ENCODE data around the gene TMEM132D. TPM values are rescaled to one million over a fixed set of nuclear protein-coding genes. Genes with fewer than 3 reads are reported as not detected.

Gene TMEM132D
- polyA plus RNA-seq, 1 donor = 1.6 TPM

DNA sequence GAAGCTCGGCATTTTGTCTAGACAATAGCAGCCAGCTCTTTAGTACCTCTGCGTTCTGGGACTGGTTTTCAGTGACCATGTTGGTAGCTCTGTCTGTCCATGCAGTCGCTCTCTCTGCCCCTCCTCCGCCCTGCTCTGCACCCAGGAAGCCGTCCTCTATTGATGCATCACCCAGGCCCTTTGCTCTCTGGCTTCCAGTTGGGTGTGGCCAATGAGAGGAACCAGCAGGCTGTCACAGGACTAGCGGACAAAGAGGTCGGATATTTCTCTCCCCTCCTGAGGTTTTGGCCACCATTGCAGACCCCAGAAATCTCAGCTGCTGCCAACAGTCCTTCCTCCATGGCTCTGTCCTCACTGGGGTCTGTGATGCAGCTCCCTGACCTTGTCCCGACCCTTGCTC is 180.6 kb downstream of the TMEM132D start:
- no peak for DNase-seq

DNA sequence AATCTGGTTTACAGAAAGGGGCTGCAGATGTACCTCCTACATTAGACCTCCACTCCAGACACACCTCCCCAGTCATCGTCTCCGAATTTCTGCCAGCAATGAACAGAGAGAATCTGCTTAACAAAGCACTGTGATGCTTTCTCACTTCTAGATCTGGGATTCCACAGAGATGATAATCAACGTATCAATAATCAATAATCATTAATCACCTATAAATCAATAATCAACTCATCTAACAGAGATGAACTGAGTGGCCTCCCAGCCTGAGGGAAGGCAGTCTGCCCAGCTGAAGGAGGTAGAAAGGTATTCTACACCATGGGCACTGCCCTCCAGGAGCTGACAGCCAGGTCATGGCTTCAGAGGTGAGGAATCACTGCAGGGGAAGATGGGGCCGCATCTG is 183.2 kb downstream of the TMEM132D start:
- DNase-seq = no peak

DNA sequence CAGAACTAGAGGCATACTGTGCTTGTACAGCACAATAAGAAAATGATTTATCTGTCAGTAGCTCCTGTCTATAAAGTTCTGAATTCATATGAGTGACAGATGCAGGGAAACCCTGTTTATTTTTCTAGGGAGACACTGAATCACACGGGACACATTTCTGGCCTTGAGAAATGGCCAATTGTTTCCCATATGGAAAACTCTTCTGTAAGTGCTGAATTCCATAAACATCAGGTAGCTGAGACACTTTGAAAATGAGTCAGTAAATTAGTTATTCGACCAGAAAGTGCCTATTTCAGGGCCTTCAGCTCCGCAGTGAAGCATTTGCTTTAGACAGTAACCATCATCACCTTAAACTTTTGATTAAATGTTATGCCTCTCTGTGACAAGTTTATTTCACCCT is 184.4 kb downstream of the TMEM132D start:
- no peak for DNase-seq

DNA sequence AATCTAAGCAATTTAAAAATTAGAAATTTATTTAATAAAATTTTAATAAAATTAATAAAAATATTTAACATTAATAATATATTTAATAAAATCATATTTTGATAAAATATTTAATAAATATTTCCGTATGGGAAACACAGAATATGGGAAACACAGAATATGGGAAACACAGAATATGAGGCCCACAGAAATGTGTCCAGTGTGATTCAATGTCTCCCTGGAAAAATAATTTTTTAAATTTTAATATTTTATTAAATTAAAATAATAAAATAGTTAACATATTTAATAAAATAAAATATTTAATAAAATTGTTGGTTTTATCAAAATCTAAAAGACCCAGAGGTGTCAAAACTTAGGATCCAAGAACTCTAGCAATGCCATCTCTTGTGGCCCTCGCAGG is 186.4 kb downstream of the TMEM132D start:
- no peak for DNase-seq

DNA sequence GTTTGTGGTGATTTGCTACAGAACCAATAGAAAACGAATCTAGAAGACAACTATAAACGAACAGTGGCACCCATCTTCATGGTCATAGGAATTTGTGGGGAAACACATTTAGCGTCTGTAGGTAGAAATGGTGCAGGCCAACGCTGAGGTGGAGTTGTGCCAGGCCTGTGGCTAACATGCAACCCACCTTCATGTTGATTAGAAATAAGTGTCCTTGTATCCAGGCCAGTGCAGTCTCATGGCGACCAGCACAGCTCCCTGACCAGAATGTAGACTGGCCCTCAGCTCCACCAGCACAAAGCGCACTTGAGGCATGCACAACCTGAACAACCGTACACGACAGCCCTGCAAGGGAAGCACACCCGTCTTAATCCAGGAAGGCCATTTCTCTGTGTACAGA is 187.0 kb downstream of the TMEM132D start:
- no peak for DNase-seq

DNA sequence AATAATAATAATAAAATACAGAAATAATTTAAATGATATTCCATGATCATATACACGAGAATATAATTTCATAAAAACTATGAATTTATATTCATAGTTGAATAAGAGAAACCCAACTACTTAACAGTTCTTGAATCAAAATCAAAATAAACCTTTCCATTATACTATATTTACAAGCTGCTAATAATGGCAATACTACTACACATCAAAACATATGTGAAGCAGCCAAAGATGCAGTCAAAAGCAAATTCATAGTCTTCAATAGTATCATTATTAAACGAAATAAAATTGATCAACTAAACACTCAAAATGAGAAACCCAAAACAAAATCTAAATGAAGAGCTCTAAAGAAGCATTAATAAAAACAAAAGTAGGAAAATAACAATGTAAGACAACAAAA is 197.1 kb downstream of the TMEM132D start:
- no peak for DNase-seq

DNA sequence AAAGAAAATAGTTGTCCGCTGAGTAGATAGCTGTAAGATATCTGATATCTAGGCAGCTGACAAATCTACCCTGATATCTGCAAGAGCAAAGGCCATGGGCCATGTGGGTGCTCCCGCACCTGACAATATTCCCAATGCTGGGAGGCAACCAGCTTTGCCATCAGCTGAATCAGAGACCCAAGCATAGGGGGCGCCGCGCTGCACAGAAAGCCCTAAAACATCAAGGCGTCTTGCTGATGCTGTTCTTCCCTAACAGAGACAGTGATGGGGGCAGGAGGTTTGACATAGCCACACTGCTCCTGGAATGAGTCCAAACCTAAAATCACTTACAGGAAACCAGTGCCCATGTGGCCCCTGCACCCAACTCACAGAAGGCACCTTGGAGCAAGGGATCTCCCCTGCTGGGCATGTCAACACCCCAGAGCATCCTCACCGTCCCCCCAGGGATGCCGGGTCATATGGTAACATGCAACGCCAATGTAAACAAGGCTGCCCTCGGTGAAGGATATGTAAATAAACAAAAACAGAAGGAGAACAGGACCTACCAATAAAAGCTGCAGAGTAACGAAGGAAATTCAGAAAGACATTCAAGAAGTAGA is 199.5 kb downstream of the TMEM132D start:
- DNase-seq = no peak

DNA sequence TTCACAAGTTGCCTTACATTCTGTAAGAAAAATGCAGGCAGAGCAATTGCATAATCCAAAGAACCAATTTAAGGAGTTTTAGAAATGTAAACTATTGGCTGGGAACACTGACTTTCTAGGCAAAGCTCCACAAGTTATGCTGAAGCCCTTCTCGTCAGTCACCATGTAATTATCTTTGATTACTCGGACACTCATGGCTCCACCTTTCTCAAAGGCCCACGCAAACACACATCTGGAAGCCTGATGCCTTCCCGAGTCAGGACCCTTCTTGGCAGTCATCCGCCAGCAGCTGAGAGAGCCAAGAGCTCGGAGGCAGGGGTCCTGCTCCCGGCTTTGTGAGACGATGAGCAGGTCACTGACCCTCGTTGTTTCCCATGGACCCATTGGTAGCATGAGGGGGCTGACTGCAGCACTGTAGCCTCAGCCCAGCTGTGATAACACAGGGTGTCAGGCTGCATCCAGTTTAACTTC is 202.2 kb downstream of the TMEM132D start:
- DNase-seq = no peak

DNA sequence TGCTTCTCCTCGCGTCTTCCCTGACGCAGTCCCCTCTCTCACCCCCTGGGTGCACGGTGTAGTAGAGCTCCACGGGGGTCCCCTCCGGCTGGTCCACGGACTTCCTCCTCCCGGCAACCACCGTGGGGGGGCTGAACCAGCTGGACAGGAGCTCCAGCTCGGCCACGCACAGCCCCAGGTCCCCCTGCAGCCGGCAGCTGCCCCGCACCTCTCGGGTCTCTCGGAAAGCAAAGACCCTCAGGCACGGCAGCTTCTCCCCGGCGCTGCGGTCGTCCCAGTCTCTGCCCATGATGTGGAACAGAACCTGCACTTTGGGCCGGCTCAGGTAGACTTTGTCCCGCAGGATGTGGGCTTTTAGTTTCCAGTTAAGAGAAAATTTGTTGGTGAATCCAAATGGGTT is 203.8 kb downstream of the TMEM132D start:
- no peak for DNase-seq

DNA sequence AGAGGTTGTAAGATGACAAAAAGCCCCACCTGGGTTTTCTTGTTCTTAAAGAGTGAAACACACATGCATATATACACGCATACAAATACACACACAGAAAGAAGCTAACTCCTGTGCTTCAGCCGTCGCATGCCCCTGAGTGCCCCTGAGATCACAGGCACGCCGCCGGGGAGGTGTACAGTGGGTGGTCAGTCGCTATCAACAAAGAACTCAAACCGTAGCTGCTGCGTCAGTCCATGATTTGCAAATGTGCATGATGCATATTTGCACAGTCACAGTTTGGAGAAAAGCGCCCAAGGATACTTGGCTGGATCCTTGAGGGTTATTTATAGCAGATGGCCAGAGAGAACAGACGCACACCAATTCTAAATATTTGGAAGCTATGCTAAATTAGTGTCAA is 206.9 kb downstream of the TMEM132D start:
- DNase-seq = no peak

DNA sequence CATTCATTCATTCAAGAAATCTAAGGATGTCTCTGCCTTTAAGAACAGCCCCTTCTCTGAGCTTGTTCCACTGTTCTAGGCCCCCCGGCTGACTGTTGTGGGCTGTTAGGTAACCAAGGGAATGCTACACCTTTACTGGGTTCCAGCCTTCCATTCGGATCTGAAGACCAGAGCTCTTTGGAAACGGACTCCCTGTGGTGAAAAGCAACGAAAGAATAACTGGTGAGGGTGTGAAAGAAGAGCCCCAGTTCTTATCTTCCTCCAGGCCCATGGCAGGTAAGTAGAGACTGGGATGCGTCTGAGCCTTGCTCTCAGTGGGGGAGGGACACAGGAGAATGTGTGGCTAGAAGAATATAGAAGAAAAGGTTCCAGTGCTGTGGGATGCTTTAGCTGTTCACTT is 207.4 kb downstream of the TMEM132D start:
- no peak for DNase-seq

DNA sequence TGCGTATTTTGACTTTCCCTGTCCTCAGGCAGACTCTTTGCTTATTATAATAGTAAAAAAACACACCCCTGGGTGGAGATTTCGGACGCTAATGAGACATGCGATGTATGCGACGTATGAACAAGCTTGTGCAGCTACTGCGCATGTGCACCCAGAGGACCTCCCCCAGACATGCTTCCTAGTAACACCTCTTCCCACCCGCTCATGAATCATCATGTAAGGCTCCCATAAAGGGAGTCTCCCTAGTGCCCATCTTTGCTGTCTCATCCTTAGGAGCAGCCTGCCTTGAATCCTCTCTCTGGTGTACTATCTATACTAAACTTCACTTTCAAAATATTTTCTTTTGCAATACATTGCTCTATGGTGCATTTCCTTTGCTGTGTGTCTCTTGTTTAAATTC is 210.1 kb downstream of the TMEM132D start:
- DNase-seq = no peak

DNA sequence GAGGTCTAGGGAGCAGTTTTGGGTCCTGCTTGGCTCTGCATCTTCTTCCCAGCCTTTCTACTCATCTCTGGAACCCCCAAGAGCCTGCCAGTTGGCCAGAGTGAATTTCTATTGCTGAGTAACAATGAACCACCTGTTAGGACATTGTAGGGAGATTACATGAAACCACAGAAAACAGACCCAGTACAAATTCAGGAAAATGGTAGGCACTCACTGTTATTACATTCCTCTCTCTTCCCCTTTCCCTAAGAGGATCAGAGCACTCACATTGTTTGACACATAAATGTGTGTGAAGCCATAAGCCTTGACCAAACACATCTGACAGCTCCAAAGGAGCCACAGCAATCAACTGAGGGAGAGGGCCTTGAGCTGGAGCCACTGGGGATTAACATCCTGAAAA is 216.1 kb downstream of the TMEM132D start:
- DNase-seq = no peak

DNA sequence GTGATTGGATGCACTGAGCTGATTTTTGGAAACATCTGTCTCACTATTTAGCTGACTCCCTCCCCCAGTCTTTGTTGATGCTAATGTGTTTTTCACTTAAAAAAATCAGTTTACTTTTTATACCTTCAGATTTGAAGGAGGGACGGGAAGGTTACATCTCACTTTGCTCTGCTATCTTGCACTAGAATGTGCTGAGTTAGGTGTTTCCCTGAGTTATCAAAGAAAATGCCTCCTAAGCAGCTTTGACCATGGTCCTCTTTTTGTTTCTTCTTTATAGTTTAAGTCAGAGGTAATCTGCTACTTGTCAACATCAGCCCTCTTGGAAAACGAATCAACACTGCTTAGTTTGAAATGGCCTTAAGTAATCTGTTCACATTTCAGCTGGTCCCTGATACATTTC is 222.0 kb downstream of the TMEM132D start:
- no peak for DNase-seq

DNA sequence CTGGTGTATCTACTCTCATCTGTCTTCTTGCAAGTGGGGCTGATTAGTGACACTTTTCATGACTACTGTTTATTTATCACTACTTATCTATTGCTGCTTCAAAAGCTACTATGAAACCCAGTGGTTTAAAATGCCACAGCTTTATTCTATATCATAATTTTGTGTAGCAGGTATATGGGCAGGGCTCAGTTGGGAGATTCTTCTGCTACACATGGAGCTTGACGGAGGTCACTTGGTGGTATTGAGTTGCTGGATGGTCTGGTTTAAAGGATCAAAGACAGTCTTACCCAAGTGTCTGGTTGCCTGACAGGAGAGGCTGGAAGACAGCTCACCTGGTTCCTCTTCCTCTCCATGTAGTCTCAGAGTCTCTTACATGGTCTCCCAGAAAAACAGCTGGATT is 222.7 kb downstream of the TMEM132D start:
- no peak for DNase-seq

DNA sequence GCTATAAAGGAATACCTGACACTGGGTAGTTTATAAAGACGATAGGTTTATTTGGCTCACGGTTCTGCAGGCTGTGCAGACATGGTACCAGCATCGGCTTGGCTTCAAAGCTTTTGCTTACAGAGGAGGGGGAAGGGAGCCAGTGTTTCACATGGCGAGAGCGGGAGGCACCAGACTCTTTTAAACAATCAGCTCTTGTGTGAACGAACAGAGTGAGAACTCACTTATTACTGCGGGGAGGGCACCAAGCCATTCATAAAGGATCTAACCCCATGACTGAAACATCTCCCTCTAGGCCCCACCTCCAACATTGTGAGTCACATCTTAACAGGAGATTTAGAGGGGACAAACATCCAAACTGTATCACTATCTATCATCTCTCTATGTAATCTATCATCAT is 227.4 kb downstream of the TMEM132D start:
- DNase-seq = no peak

DNA sequence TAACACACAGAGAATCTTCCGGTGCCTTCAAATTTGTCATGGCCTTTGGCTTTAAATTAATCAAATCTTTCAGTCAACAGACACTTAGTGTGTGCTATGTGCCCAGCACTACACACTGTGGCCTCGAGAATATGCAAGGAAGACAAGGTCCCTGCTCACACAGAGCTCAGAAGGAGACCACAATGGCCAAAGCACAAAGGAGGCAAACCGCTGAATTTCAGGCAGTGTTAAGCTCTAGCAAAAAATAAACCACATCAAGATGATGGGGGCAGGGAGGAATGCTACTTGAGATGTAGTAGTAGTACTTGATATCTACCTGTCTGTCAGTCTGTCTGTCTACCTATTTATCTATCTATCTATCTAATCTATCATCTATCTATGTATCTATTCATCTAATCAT is 227.9 kb downstream of the TMEM132D start:
- DNase-seq = no peak

DNA sequence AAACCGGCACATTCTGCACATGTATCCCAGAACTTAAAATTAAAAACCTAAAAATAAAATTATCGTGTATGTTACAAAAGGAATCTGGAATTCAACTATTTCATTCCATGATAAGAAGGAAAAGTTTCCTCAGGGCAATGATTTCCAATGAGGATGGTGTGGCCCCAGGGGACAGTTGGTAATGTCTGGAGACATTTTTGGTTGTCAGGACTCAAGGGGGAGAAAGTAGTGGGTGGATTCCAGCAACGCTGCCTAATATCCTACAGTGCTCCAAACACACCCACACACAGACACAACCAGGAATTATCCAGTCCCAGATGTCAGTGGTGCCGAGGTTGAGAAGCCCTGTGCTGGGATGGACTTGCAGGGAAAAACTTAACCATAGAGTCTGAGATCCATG is 228.3 kb downstream of the TMEM132D start:
- no peak for DNase-seq

DNA sequence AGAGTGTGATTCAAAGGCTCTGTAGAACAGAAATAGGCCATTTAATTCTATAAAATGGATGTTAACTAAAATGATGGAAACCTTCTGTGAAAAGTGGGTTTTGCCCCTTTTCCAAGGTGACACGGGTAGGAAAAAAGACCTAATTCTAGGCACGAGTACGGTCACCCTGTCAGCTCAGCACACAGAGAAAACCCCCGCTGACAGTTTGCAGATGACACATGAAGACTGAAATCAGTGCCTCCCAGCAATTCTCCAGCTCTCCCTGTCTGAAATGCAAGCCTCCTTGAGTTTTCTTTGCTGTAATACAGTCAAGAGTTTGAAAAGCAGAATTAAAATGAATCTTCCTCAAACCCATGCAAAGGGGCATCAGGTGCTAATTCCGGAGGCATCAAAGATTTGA is 230.0 kb downstream of the TMEM132D start:
- no peak for DNase-seq

DNA sequence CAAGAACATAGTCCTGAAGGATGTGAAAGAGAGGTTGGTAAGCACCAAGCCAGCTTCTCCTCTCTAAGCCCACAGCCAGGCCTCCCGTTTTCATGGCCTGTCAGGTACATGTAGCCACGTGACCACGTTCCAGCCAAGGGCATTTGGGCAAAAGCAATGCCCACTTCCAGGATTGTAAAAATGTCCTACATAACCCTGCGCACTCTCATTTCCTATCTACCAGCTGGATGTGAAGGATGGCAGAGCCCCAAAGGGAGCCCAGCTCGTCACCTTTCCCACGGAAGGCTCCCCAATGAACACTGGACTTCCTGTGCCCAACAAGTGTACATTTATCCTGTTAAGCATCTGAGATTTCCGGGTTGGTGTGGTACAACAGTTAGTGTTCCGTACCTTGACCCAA is 231.7 kb downstream of the TMEM132D start:
- DNase-seq = no peak

DNA sequence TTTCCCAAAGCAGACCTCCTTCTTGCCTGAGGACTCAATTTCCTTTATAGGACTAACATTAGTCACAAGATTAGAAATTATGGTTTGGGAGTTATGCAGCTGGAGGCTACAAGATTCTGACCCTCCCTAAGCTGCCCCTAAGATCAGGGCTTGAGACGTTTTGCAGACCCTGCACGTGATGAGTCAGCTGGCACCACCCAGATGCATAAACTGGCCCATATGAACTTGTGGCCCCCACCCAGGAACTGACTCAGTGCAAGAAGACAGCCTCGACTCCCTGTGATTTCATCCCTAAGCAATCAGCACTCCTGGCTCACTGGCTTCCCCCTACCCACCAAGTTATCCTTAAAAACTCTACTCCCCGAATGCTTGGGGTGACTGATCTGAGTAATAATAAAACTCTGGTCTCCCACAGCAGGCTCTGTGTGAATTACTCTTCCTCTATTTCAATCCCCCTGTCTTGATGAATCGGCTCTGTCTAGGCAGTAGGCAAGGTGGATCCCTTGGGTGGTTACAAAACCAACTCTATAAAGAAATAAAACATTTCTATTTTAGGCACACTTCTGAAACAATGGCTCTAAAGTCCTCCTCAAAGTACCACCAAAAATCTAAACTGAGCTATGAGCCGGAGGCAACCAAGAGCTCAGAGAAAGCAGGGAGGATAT is 233.4 kb downstream of the TMEM132D start:
- no peak for DNase-seq

DNA sequence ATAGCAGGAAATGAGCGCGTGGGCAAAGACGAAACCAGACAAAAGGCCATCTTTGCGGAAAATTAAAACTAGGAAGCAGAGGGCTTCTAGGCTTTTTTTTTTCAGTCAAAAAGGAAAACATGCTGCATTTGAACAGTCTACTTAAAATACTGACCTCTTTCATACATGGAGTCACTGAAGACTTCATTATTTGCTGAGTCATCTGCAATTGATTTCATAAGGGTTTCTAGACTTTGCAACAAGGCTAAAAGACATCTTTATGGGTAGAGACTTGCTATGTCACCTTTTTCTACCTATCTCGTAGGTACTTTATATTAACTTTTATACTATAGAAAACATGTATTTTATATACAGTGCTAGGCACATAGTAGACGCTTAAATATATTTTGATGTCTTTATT is 238.4 kb downstream of the TMEM132D start:
- no peak for DNase-seq

DNA sequence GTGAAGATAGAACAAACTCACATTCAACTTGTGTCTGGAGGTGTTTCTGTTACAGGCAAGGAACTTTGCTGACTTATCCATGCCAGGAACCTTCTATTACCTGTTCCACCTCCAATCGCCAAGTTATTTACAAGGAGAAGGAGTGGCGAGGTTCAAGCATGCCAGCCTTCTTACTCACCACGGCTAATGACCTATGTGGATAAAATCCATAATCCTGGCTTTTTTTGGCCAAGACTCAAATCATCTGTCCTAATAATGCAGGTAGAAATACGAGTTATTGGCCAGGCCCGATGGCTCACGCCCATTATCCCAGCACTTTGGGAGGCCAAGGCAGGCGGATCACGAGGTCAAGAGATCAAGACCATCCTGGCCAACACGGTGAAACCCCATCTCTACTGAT is 241.6 kb downstream of the TMEM132D start:
- no peak for DNase-seq

DNA sequence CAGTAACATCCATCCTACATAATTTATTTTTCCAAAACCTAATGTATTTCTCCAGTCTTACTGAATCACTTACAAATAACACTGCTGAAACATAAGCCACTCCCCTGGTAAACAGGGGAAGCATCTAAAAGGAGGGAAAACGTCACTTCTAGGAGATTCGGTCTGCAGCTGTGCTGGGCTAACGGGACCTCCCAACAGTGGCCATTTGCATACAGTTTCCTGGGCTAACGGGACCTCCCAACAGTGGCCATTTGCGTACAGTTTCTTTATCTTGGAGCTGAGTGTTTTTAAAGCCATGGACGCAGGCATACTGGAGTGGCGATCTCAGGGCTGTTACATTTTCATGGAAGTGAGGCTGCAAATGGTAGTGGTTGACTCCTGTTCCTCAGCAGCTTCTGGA is 242.9 kb downstream of the TMEM132D start:
- no peak for DNase-seq
